WTC11 (cell line): ENCODE data around the gene HYAL1. TPM values are rescaled to one million over a fixed set of nuclear protein-coding genes. Genes with fewer than 3 reads are reported as not detected.

Experiments used
- ATAC-seq: fragments of 200-7000 bp; cut with Tn5 transposase; 2 replicates; pipeline ENCODE4 v1.10.0; 2021; ENCODE audit warnings: mild to moderate bottlenecking, moderate library complexity
- CTCF ChIA-PET: fragments of 300-600 bp; sonication (Branson Sonifier 250); formaldehyde crosslinking; loops from one replicate; lab custom pipeline; 2021; ENCODE audit warnings: antibody characterized with exemption; lab: Charles Lee
- POLR2A ChIA-PET: fragments of 350-600 bp; sonication (Branson Sonifier 250); formaldehyde crosslinking; loops from one replicate; lab custom pipeline; 2021; ENCODE audit warnings: antibody characterized with exemption; lab: Charles Lee
- DNase-seq: peaks from one replicate; pipeline ENCODE4 v3.0.0; 2021; ENCODE audit warnings: low spot score
- H3K27ac Mint-ChIP-seq: 2 replicates; pipeline ENCODE4 v1.8.0; 2021; ENCODE audit warnings: mixed read lengths
- H3K27me3 Mint-ChIP-seq: 2 replicates; pipeline ENCODE4 v1.8.0; 2021; ENCODE audit warnings: low read depth, mild to moderate bottlenecking, moderate library complexity, mixed read lengths
- H3K36me3 Mint-ChIP-seq: 2 replicates; pipeline ENCODE4 v1.8.0; 2021; ENCODE audit warnings: mixed read lengths
- H3K4me1 Mint-ChIP-seq: 2 replicates; pipeline ENCODE4 v1.8.0; 2022; ENCODE audit warnings: mixed read lengths
- H3K4me3 Mint-ChIP-seq: 2 replicates; pipeline ENCODE4 v1.8.0; 2021; ENCODE audit warnings: mild to moderate bottlenecking, moderate library complexity, mixed read lengths
- H3K9me3 Mint-ChIP-seq: 2 replicates; pipeline ENCODE4 v1.8.0; 2021; ENCODE audit warnings: mixed read lengths
- EMX1 ChIP-seq: fragments of 250-450 bp; sonication (Bioruptor Pico); IDR thresholded peaks from 2 replicates; pipeline ENCODE4 v1.8.0; 2021; ENCODE audit warnings: mild to moderate bottlenecking
- ESRRA ChIP-seq: sonication (generic); formaldehyde crosslinking; IDR thresholded peaks from 2 replicates; pipeline ENCODE4 v1.8.1; 2022; ENCODE audit warnings: mild to moderate bottlenecking, missing genetic modification reagents, borderline replicate concordance
- JAZF1 ChIP-seq: fragments of 250-450 bp; sonication (Bioruptor Pico); IDR thresholded peaks from 2 replicates; pipeline ENCODE4 v1.9.0; 2021; ENCODE audit warnings: moderate library complexity, mild to moderate bottlenecking, inconsistent platforms
- NFYB ChIP-seq: sonication (generic); formaldehyde crosslinking; conservative IDR thresholded peaks from 2 replicates; pipeline ENCODE4 v1.8.0; 2022; ENCODE audit warnings: low read depth, missing genetic modification reagents
- SMAD4 ChIP-seq: sonication (generic); formaldehyde crosslinking; IDR thresholded peaks from 2 replicates; pipeline ENCODE4 v1.8.0; 2022; ENCODE audit warnings: mild to moderate bottlenecking, missing genetic modification reagents
- TP53 ChIP-seq: sonication (generic); formaldehyde crosslinking; IDR thresholded peaks from 2 replicates; pipeline ENCODE4 v1.8.1; 2023; ENCODE audit warnings: mild to moderate bottlenecking, missing genetic modification reagents
- ZBTB21 ChIP-seq: sonication (generic); formaldehyde crosslinking; IDR thresholded peaks from 2 replicates; pipeline ENCODE4 v1.8.1; 2023; ENCODE audit warnings: mild to moderate bottlenecking, missing genetic modification reagents, borderline replicate concordance
- ZNF423 ChIP-seq: fragments of 250-450 bp; sonication (Bioruptor Pico); IDR thresholded peaks from 2 replicates; pipeline ENCODE4 v2.1.2; 2022; ENCODE audit warnings: mild to moderate bottlenecking, moderate library complexity
- ZNF671 ChIP-seq: fragments of 250-450 bp; sonication (Bioruptor Pico); IDR thresholded peaks from 2 replicates; pipeline ENCODE4 v1.8.0; 2021; ENCODE audit warnings: mild to moderate bottlenecking
- total RNA-seq: library from RNA; stranded (reverse); gene quantifications from 3 replicates; pipeline ENCODE4 v1.2.3, GENCODE V29; 2021
- TF ChIP-seq, protein P1 (sequence below): sonication (generic); formaldehyde crosslinking; IDR thresholded peaks from 2 replicates; pipeline ENCODE4 v1.8.1; 2023; ENCODE audit warnings: mild to moderate bottlenecking, missing genetic modification reagents, moderate library complexity
- TF ChIP-seq, protein P2 (sequence below): sonication (generic); formaldehyde crosslinking; conservative IDR thresholded peaks from 2 replicates; pipeline ENCODE4 v1.8.1; 2022; ENCODE audit warnings: mild to moderate bottlenecking, missing genetic modification reagents
- TF ChIP-seq, protein P3 (sequence below): fragments of 250-450 bp; sonication (Bioruptor Pico); conservative IDR thresholded peaks from 2 replicates; pipeline ENCODE4 v1.9.0; 2021; ENCODE audit warnings: mild to moderate bottlenecking
- TF ChIP-seq, protein P4 (sequence below): fragments of 250-450 bp; sonication (Bioruptor Pico); IDR thresholded peaks from 2 replicates; pipeline ENCODE4 v1.9.0; 2021; ENCODE audit warnings: moderate library complexity, mild to moderate bottlenecking, inconsistent platforms, borderline replicate concordance
- TF ChIP-seq, protein P5 (sequence below): sonication (generic); formaldehyde crosslinking; IDR thresholded peaks from 2 replicates; pipeline ENCODE4 v1.8.0; 2023; ENCODE audit warnings: mild to moderate bottlenecking, missing genetic modification reagents
- TF ChIP-seq, protein P6 (sequence below): sonication (generic); formaldehyde crosslinking; IDR thresholded peaks from 2 replicates; pipeline ENCODE4 v1.8.1; 2022; ENCODE audit warnings: missing genetic modification reagents, borderline replicate concordance

HYAL1 gene
- total RNA-seq, 1 experiment from 2014 or later: 3.4 TPM

DNA sequence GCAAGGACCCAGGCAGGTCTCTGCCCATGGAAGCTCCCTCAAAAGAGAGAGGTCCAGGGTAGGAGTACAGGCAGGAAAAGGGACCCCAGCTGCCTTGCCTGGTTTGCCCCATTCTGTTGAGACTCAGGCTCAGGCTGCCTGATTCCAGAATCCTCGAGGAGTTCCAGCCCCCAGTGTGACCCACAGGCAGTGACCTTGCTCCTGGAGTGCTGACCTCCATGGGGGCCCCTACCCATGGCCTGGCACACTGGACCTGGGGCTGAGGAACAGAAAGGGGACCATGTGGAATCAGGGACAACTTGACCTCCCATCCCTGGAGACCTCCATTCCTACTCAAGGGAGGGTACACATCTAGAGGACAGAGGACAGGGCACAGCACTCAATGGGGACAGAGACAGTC lies 37.8 kb downstream of the HYAL1 start (continued):
- TF ChIP-seq, protein P1, sequence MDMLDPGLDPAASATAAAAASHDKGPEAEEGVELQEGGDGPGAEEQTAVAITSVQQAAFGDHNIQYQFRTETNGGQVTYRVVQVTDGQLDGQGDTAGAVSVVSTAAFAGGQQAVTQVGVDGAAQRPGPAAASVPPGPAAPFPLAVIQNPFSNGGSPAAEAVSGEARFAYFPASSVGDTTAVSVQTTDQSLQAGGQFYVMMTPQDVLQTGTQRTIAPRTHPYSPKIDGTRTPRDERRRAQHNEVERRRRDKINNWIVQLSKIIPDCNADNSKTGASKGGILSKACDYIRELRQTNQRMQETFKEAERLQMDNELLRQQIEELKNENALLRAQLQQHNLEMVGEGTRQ: no peak
- TF ChIP-seq, protein P2, sequence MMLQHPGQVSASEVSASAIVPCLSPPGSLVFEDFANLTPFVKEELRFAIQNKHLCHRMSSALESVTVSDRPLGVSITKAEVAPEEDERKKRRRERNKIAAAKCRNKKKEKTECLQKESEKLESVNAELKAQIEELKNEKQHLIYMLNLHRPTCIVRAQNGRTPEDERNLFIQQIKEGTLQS (CRISPR knock-in tag): no peak
- TF ChIP-seq TP53 (CRISPR knock-in tag) (no peak), JAZF1 (CRISPR knock-in tag) (no peak), ESRRA (CRISPR knock-in tag) (no peak), ZNF423 (CRISPR knock-in tag) (no peak), NFYB (CRISPR knock-in tag) (no peak), EMX1 (CRISPR knock-in tag) (no peak), ZNF671 (no peak)
- TF ChIP-seq, protein P3, sequence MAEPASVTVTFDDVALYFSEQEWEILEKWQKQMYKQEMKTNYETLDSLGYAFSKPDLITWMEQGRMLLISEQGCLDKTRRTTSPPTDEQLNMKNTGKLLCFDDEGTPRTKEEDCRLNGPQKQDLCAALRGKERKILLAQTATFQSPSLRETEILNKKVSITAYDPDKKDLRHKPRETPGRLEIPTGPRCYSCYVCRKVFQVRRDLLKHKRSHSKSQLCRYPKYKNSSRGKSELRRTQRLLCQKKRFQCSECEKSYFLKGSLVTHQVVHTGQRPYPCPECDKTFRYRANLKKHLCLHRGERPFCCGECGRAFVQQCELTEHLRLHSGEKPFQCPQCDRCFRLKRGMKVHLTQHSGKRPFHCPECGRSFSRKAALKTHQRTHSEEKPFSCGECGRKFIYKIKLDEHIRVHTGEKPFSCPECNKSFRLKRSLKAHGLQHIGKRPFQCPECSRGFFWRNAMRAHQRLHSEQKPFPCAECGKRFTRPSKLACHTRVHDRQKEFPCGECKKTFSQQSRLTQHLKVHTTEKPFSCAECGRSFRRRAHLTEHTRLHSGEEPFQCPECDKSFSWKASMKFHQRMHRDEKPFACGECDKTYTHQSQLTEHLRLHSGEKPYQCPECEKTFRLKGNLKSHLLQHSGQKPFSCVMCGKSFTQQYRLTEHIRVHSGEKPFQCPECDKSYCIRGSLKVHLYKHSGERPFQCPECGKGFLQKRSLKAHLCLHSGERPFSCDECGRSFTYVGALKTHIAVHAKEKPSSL (CRISPR knock-in tag): no peak
- TF ChIP-seq, protein P4, sequence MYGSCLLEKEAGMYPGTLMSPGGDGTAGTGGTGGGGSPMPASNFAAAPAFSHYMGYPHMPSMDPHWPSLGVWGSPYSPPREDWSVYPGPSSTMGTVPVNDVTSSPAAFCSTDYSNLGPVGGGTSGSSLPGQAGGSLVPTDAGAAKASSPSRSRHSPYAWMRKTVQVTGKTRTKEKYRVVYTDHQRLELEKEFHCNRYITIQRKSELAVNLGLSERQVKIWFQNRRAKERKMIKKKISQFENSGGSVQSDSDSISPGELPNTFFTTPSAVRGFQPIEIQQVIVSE (CRISPR knock-in tag): no peak
- TF ChIP-seq, protein P5, sequence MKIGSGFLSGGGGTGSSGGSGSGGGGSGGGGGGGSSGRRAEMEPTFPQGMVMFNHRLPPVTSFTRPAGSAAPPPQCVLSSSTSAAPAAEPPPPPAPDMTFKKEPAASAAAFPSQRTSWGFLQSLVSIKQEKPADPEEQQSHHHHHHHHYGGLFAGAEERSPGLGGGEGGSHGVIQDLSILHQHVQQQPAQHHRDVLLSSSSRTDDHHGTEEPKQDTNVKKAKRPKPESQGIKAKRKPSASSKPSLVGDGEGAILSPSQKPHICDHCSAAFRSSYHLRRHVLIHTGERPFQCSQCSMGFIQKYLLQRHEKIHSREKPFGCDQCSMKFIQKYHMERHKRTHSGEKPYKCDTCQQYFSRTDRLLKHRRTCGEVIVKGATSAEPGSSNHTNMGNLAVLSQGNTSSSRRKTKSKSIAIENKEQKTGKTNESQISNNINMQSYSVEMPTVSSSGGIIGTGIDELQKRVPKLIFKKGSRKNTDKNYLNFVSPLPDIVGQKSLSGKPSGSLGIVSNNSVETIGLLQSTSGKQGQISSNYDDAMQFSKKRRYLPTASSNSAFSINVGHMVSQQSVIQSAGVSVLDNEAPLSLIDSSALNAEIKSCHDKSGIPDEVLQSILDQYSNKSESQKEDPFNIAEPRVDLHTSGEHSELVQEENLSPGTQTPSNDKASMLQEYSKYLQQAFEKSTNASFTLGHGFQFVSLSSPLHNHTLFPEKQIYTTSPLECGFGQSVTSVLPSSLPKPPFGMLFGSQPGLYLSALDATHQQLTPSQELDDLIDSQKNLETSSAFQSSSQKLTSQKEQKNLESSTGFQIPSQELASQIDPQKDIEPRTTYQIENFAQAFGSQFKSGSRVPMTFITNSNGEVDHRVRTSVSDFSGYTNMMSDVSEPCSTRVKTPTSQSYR: no peak
- TF ChIP-seq, protein P6, sequence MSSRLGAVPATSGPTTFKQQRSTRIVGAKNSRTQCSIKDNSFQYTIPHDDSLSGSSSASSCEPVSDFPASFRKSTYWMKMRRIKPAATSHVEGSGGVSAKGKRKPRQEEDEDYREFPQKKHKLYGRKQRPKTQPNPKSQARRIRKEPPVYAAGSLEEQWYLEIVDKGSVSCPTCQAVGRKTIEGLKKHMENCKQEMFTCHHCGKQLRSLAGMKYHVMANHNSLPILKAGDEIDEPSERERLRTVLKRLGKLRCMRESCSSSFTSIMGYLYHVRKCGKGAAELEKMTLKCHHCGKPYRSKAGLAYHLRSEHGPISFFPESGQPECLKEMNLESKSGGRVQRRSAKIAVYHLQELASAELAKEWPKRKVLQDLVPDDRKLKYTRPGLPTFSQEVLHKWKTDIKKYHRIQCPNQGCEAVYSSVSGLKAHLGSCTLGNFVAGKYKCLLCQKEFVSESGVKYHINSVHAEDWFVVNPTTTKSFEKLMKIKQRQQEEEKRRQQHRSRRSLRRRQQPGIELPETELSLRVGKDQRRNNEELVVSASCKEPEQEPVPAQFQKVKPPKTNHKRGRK (CRISPR knock-in tag): no peak
- TF ChIP-seq, all 79 proteins: peak for 0

DNA sequence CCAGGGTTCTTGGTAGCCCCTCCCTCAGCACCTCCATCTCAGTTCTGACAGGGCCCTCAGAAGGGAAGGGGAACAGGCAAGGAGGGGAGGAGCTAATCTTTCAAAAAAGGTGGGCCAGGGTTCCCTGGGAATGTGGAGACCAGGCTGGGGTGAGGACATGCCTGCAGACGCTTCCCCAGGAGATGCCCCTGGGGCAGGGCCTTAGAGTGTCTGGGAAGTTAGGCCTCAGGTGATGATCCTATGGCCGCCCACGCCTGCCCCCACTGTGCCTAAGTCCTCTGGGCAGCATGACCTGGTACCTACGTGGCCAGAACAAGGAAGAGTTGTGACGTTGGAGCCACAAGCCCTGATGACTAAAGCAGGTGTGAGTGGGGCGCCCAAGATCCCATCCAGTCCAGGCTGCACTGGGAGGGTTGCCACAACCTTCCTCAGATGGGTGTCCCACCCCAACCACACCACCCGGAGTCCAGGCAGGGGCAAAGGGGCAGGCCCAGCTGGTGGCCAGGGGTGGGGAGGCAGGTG lies 38.3 kb downstream of the HYAL1 start:
- CTCF ChIA-PET: interaction anchor here (0.6 to 4.4 kb wide), 31 partner anchors 9 to 467 kb away, joined by 3 to 73 read pairs (median 7); partner anchors contain the start of genes CISH, GNAI2, GNAT1 and HYAL1
- no peaks in the 10 kb centered on the region; the same call in 1 of the 2 replicates for H3K27me3 Mint-ChIP-seq
- H3K4me3 Mint-ChIP-seq: 0 out of 2 replicates have a peak overlapping the region, but pooled peaks have one; percentile 24
- POLR2A ChIA-PET: interaction anchor here (0.6 to 1.8 kb wide), 9 partner anchors 18 to 173 kb away, joined by 3 to 13 read pairs (median 7); partner anchors contain the start of genes HYAL3 and NAA80
- ATAC-seq: no peak
- no peaks in the 10 kb centered on the region for H3K36me3 Mint-ChIP-seq
- TF ChIP-seq SMAD4 (CRISPR knock-in tag) (no peak), ZBTB21 (CRISPR knock-in tag) (peak; percentile 15; the same call in 1 of the 2 replicates)
- TF ChIP-seq, all 79 proteins: peak for 1
- no peaks in the 10 kb centered on the region for H3K9me3 Mint-ChIP-seq
- H3K4me1 Mint-ChIP-seq: peaks cover 50% of the 10 kb centered on the region
- peak overlapping the region; percentile 97 for H3K27ac Mint-ChIP-seq
- no peak for DNase-seq
